ENCODE measurements around the gene MXRA8. TPM values are rescaled to one million over a fixed set of nuclear protein-coding genes. Genes with fewer than 3 reads are reported as not detected.

MXRA8 gene
- total and polyA plus RNA-seq, 9 donors = 40.3 to 206 (median 131) TPM

GRCh38 chr1:1345384-1345783, 13.0 kb downstream of the MXRA8 start:
- Histone ChIP-seq H3K4me3 (no peak overlapping the region), H3K36me3 (no peaks in the 10 kb centered on the region), H3K27me3 (no peaks in the 10 kb centered on the region), H3K27ac (no peak overlapping the region), H3K9me3 (no peaks in the 10 kb centered on the region), H3K4me1 (ENCODE audit: insufficient read depth) (peaks cover 26% of the 10 kb centered on the region)
- no peak for DNase-seq
- intact Hi-C loops (cut with DNase I) = no loop called here
- TF ChIP-seq EP300 (IDR thresholded peaks at IDR 0.05) = no peak
- no peak for TF ChIP-seq CTCF (IDR thresholded peaks at IDR 0.05)
- TF ChIP-seq POLR2A (IDR thresholded peaks at IDR 0.05) = no peak
- WGBS, 3 donors = 56 to 63% (median 58%) methylated on average over 5 to 16 of the region's 16 CpGs

DNA sequence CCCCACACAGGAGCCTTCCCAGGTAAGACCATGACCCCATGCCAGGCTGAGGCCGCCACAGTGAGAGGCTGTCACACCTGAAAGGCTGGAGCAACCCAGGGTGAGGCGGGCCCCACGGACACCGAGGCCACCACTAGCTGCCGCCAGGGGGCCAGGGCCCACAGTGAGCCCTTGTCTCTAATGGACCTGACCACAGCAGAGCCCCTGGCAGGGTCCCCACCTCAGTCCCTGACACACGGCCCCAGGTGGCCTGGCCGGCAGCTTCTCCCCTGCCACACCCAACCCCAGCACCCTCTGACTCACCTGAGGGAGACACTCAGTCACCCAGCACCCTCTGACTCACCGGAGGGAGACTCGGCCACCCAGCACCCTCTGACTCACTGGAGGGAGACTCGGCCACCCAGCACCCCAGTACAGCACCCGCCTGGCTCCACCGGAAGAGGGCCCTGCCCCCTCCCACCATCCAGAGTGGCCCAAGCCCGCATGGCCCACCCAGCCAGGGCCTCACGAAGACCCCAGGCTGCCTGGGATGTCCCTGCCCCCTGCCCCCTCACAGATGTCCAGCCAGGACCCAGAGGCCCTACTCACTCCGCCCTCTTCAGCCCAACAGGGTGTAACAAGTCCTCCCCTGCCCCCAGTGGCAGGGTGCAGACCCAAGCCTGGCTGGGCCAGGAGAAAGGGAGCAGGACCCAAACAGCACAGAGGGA, 13.5 kb downstream of the MXRA8 start:
- intact Hi-C loops (cut with DNase I) = no loop called here
- peaks cover 26% of the 10 kb centered on the region for H3K4me1 ChIP-seq (ENCODE audit: insufficient read depth)
- no peak overlapping the region for H3K4me3 ChIP-seq
- no peak for DNase-seq
- H3K9me3 ChIP-seq = no peaks in the 10 kb centered on the region
- no peak for TF ChIP-seq CTCF (IDR thresholded peaks at IDR 0.05)
- TF ChIP-seq EP300 (IDR thresholded peaks at IDR 0.05) = no peak
- TF ChIP-seq POLR2A (IDR thresholded peaks at IDR 0.05) = no peak
- H3K27ac ChIP-seq = no peak overlapping the region
- WGBS, 3 donors = 74 to 78% (median 75%) methylated on average over 11 to 15 of the region's 15 CpGs
- H3K27me3 ChIP-seq = no peaks in the 10 kb centered on the region
- no peaks in the 10 kb centered on the region for H3K36me3 ChIP-seq

- no peak overlapping the region for H3K4me3 ChIP-seq
- H3K9me3 ChIP-seq = no peaks in the 10 kb centered on the region
- peaks cover 26% of the 10 kb centered on the region for H3K4me1 ChIP-seq (ENCODE audit: insufficient read depth)
- H3K27ac ChIP-seq = no peak overlapping the region
- WGBS, 3 donors = 85 to 88% (median 88%) methylated on average over 22 to 24 of the region's 24 CpGs
- no peaks in the 10 kb centered on the region for H3K27me3 ChIP-seq
- intact Hi-C loops (cut with DNase I) = no loop called here
- no peak for DNase-seq
- H3K36me3 ChIP-seq = no peaks in the 10 kb centered on the region
- TF ChIP-seq CTCF (IDR thresholded peaks at IDR 0.05) (no peak), EP300 (IDR thresholded peaks at IDR 0.05) (no peak), POLR2A (IDR thresholded peaks at IDR 0.05) (no peak)
Measured at GRCh38 chr1:1343811-1344421, 14.4 kb downstream of the MXRA8 start.

DNA sequence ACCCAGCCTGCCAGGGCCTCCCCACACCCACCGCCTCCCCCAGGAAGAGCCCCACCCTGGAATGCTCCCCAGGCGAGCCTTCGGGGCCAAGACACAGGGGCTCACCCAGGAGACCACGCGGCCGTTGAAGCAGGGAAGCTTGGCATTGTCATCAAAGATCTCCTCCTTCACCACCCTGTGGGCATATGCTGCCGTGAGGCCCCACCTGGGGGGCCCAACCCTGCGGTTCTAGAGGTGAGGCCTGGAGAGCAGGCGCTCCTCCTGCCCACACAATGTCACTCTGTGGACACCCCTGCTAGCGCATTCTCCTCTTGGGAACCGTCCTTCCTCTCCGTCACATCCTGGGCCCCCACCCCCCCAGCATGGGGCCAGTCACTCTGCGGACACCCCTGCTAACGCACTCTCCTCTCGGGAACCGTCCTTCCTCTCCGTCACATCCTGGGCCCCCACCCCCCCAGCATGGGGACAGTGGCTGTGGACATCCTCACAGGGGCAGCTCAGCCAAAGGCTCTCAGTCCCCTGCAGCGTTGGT, 15.7 kb downstream of the MXRA8 start:
- H3K4me3 ChIP-seq = no peak overlapping the region
- no peak for DNase-seq
- H3K36me3 ChIP-seq = no peaks in the 10 kb centered on the region
- TF ChIP-seq EP300 (IDR thresholded peaks at IDR 0.05) (no peak), POLR2A (IDR thresholded peaks at IDR 0.05) (no peak), CTCF (IDR thresholded peaks at IDR 0.05) (no peak)
- WGBS, 3 donors = 79 to 88% (median 86%) methylated on average over 17 to 18 of the region's 18 CpGs
- H3K9me3 ChIP-seq = no peaks in the 10 kb centered on the region
- H3K27me3 ChIP-seq = no peaks in the 10 kb centered on the region
- H3K27ac ChIP-seq = no peak overlapping the region
- H3K4me1 ChIP-seq (ENCODE audit: insufficient read depth) = peaks cover 18% of the 10 kb centered on the region
- intact Hi-C loops (cut with DNase I) = no loop called here

Measured in ovary (tissue), 9 donors.